HFF-Myc (cell line): ENCODE measurements around the gene TAP1.
"Not testable (repeated sequence)": the region's sequence is repeated elsewhere in the genome, so short reads cannot be mapped to it uniquely, and the experiment has no call there.

ENCODE experiments used
- DNase-seq: peaks from one replicate; pipeline ENCODE4 v3.0.0-alpha.2; 2011; ENCODE audit warnings: low read depth; ENCODE audit errors: extremely low read depth
- H3K4me3 ChIP-seq: replicated peaks from 2 replicates; pipeline ENCODE4 v1.5.1; 2011; ENCODE audit warnings: low read depth, mild to moderate bottlenecking, control low read depth, low read length
- CTCF ChIP-seq: IDR thresholded peaks from 2 replicates; pipeline ENCODE4 v1.5.1; 2012; ENCODE audit warnings: mild to moderate bottlenecking, low read depth, low read length, control low read depth; ENCODE audit errors: missing control alignments

Gene TAP1

GRCh38 chr6:32818867-32819266, 34.6 kb downstream of the TAP1 start:
- DNase-seq: no peak
- no peak for TF ChIP-seq CTCF
- H3K4me3 ChIP-seq: no peak overlapping the region

GRCh38 chr6:32816746-32817204, 36.7 kb downstream of the TAP1 start, which contains the start of gene HLA-DOB:
TSS of gene HLA-DOB (minus strand) at chr6:32817002. CDS start at chr6:32816951, 51 bp downstream.
- no peak within 1 kb of the TSS for H3K4me3 ChIP-seq
- DNase-seq: no peak
- TF ChIP-seq CTCF: no peak

- TF ChIP-seq CTCF: no peak
- DNase-seq: no peak
- no peak overlapping the region for H3K4me3 ChIP-seq
Observed at GRCh38 chr6:32815996-32816395, 37.5 kb downstream of the TAP1 start.

- no peak overlapping the region for H3K4me3 ChIP-seq
- no peak for TF ChIP-seq CTCF
- no peak for DNase-seq
Observed at GRCh38 chr6:32815115-32815514, 38.4 kb downstream of the TAP1 start.

- DNase-seq: no peak
- no peak for TF ChIP-seq CTCF
- no peak overlapping the region for H3K4me3 ChIP-seq
Observed at GRCh38 chr6:32814145-32814544, 39.4 kb downstream of the TAP1 start.

- H3K4me3 ChIP-seq: no peak overlapping the region
- no peak for DNase-seq
- TF ChIP-seq CTCF: no peak
Observed at GRCh38 chr6:32809171-32809570, 44.3 kb downstream of the TAP1 start.

- H3K4me3 ChIP-seq: no peak overlapping the region
- no peak for DNase-seq
Observed at GRCh38 chr6:32807020-32807580, 46.4 kb downstream of the TAP1 start.

GRCh38 chr6:32805404-32805803, 48.1 kb downstream of the TAP1 start:
- DNase-seq, H3K4me3 ChIP-seq: not testable (repeated sequence)

More at GRCh38 chr6:32807020-32807580, 46.4 kb downstream of the TAP1 start:
- peak; percentile 2 for TF ChIP-seq CTCF
